Natural killer cell (primary cell): ENCODE results near the gene PPP3CA. TPM values are rescaled to one million over a fixed set of nuclear protein-coding genes. Genes with fewer than 3 reads are reported as not detected.

ENCODE experiments used
- ATAC-seq, 3 donors: fragments of 150-1000 bp in 2 of 3; fragments of 200-7000 bp in 1 of 3; cut with Tn5 transposase; 1 replicate in 1 of 3; 2 replicates in 2 of 3; pipeline ENCODE4 v1.10.0; 2021; ENCODE audit warnings: mild to moderate bottlenecking in 2 of 3, moderate library complexity in 2 of 3
- DNase-seq, 2 donors: peaks; one replicate each; pipeline versions ENCODE4 v3.0.0 to v3.0.0-alpha.2; 2013 to 2021; ENCODE audit warnings: mixed read lengths in 1 of 2
- H3K27ac ChIP-seq: one replicate; pipeline ENCODE4 v1.5.1; 2013; ENCODE audit warnings: mild to moderate bottlenecking, low read length
- H3K27me3 ChIP-seq: one replicate; pipeline ENCODE4 v1.6.1; 2013; ENCODE audit warnings: low read length; ENCODE audit not compliant: control insufficient read depth, insufficient read depth
- H3K36me3 ChIP-seq: one replicate; pipeline ENCODE4 v1.6.1; 2013; ENCODE audit warnings: low read length; ENCODE audit not compliant: control insufficient read depth, insufficient read depth
- H3K4me1 ChIP-seq: one replicate; pipeline ENCODE4 v1.6.1; 2013; ENCODE audit warnings: low read length; ENCODE audit not compliant: control insufficient read depth, insufficient read depth
- H3K4me3 ChIP-seq: one replicate; pipeline ENCODE4 v1.5.1; 2013; ENCODE audit warnings: low read length
- H3K9me3 ChIP-seq: one replicate; pipeline ENCODE4 v1.6.1; 2013; ENCODE audit warnings: low read length; ENCODE audit not compliant: control insufficient read depth, insufficient read depth
- H3K27ac Mint-ChIP-seq, 2 donors: one replicate each; pipeline ENCODE4 v1.8.0; 2022; ENCODE audit warnings: mild to moderate bottlenecking in 2 of 2, mixed read lengths in 2 of 2, moderate library complexity in 1 of 2
- H3K27me3 Mint-ChIP-seq, 2 donors: one replicate each; pipeline ENCODE4 v1.8.0; 2022; ENCODE audit warnings: low read depth in 2 of 2, mixed read lengths in 2 of 2
- H3K36me3 Mint-ChIP-seq: one replicate; pipeline ENCODE4 v1.8.0; 2022; ENCODE audit warnings: mixed read lengths
- H3K4me1 Mint-ChIP-seq, 2 donors: one replicate each; pipeline ENCODE4 v1.8.0; 2022; ENCODE audit warnings: mixed read lengths in 2 of 2
- H3K4me3 Mint-ChIP-seq: one replicate; pipeline ENCODE4 v1.8.0; 2022; ENCODE audit warnings: mild to moderate bottlenecking, moderate library complexity, mixed read lengths
- H3K9me3 Mint-ChIP-seq, 2 donors: one replicate each; pipeline ENCODE4 v1.8.0; 2022; ENCODE audit warnings: mixed read lengths in 2 of 2
- CTCF ChIP-seq: fragments of 200-600 bp; IDR thresholded peaks from one replicate; pipeline ENCODE4 v1.8.0; 2022; ENCODE audit warnings: antibody characterized with exemption
- WGBS: methylation state at CpG from one replicate; pipeline ENCODE4 v1.1.7; 2013; ENCODE audit warnings: missing lambda C conversion rate; ENCODE audit not compliant: insufficient coverage; 5-methylcytosine and 5-hydroxymethylcytosine counted together
- intact Hi-C: fragments of 100-400 bp; cut with micrococcal nuclease; formaldehyde crosslinking; loops from one replicate; pipeline ENCODE4 v1.14.2; 2022
- total RNA-seq, 4 donors: library from RNA; stranded (reverse); fragments of 120-200 nt in 1 of 4; gene quantifications; one replicate each; pipeline versions ENCODE4 v1.2.3 to v1.2.4, GENCODE V29; 2013 to 2022

Gene PPP3CA
- total RNA-seq, 3 donors from 2014 or later (not counting 1 experiment from before 2014, with no cell fraction given) = 53.1 to 73.1 (median 58.0) TPM

- no peak for TF ChIP-seq CTCF
- intact Hi-C loops = no loop called here
- H3K27me3 Mint-ChIP-seq = no peaks in the 10 kb centered on the region
- Histone ChIP-seq H3K27ac (no peak overlapping the region), H3K36me3 (no peaks in the 10 kb centered on the region), H3K27me3 (no peaks in the 10 kb centered on the region), H3K4me1 (no peaks in the 10 kb centered on the region), H3K4me3 (no peak overlapping the region), H3K9me3 (no peaks in the 10 kb centered on the region)
- peak overlapping the region in 1 of 2 donors; percentile 74 for H3K27ac Mint-ChIP-seq
- no peak for DNase-seq
- 60% methylated on average over 1 of the region's 1 CpG for WGBS
- H3K4me1 Mint-ChIP-seq = peaks cover 41 to 56% of the 10 kb centered on the region in 2 donors
- ATAC-seq = peak in 2 of 3 donors; percentile 30 to 61
- no peaks in the 10 kb centered on the region for H3K36me3 Mint-ChIP-seq
- no peak overlapping the region for H3K4me3 Mint-ChIP-seq
- H3K9me3 Mint-ChIP-seq = no peaks in the 10 kb centered on the region
These were observed 115.1 kb downstream of the PPP3CA start for GRCh38 chr4:101232074-101232776.

- Mint-ChIP-seq H3K27me3 (no peaks in the 10 kb centered on the region), H3K4me3 (no peak overlapping the region), H3K4me1 (peaks cover 42 to 55% of the 10 kb centered on the region in 2 donors), H3K9me3 (no peaks in the 10 kb centered on the region), H3K36me3 (no peaks in the 10 kb centered on the region), H3K27ac (peak overlapping the region in 1 of 2 donors; percentile 5)
- no peaks in the 10 kb centered on the region for H3K9me3 ChIP-seq
- H3K36me3 ChIP-seq = no peaks in the 10 kb centered on the region
- TF ChIP-seq CTCF = no peak
- WGBS = 89% methylated on average over 2 of the region's 3 CpGs
- no peak overlapping the region for H3K4me3 ChIP-seq
- H3K4me1 ChIP-seq = no peaks in the 10 kb centered on the region
- no peaks in the 10 kb centered on the region for H3K27me3 ChIP-seq
- no peak for ATAC-seq
- no peak overlapping the region for H3K27ac ChIP-seq
- no peak for DNase-seq
- intact Hi-C loops = no loop called here
These were observed 116.4 kb downstream of the PPP3CA start for GRCh38 chr4:101230801-101231426.

GRCh38 chr4:101229116-101229515 is 118.2 kb downstream of the PPP3CA start:
- Histone ChIP-seq H3K27ac (no peak overlapping the region), H3K36me3 (no peaks in the 10 kb centered on the region), H3K9me3 (no peaks in the 10 kb centered on the region), H3K27me3 (no peaks in the 10 kb centered on the region), H3K4me3 (no peak overlapping the region), H3K4me1 (peaks cover 7% of the 10 kb centered on the region)
- peak overlapping the region in 1 of 2 donors; percentile 47 for H3K27ac Mint-ChIP-seq
- intact Hi-C loops = no loop called here
- no peak for ATAC-seq
- no peaks in the 10 kb centered on the region for H3K36me3 Mint-ChIP-seq
- H3K4me1 Mint-ChIP-seq = peaks cover 54 to 61% of the 10 kb centered on the region in 2 donors
- WGBS = 100% methylated on average over 1 of the region's 2 CpGs
- no peak for TF ChIP-seq CTCF
- H3K4me3 Mint-ChIP-seq = no peak overlapping the region
- no peaks in the 10 kb centered on the region for H3K27me3 Mint-ChIP-seq
- H3K9me3 Mint-ChIP-seq = no peaks in the 10 kb centered on the region
- no peak for DNase-seq
